ENCODE measurements around the gene KCTD2. TPM values are rescaled to one million over a fixed set of nuclear protein-coding genes. Genes with fewer than 3 reads are reported as not detected.

Gene KCTD2
- total and polyA plus RNA-seq, 9 of the 15 experiments (the other 6 are each of a cell fraction or from before 2014, with no cell fraction given): 1.7 to 32.9 (median 15.8) TPM

GRCh38 chr17:75019146-75019545 is 27.9 kb upstream of the KCTD2 start:
- Histone ChIP-seq H3K9me3 (replicated peaks; ENCODE audit: control insufficient read depth, insufficient read depth, low read depth, low read length) (no peaks in the 10 kb centered on the region; the same call in 1 of the 2 replicates), H3K4me2 (ENCODE audit: insufficient read depth, low read length) (no peak overlapping the region), H3K9me1 (ENCODE audit: control insufficient read depth, insufficient read depth, low read length) (peaks cover 4% of the 10 kb centered on the region), H3K79me2 (ENCODE audit: control insufficient read depth, insufficient read depth, low read length) (peaks cover 28% of the 10 kb centered on the region), H3K27me3 (ENCODE audit: control insufficient read depth in 2 of 2, insufficient read depth in 2 of 2, low read length in 2 of 2) (no peaks in the 10 kb centered on the region), H4K20me1 (replicated peaks; ENCODE audit: control insufficient read depth, insufficient read depth, low read length) (no peaks in the 10 kb centered on the region), H3K9ac (ENCODE audit: insufficient read depth in 1 of 2, low read depth in 2 of 2, low read length in 2 of 2) (peak overlapping the region; percentile 11 to 17; a peak in 1 of 4 replicates), H2AFZ (ENCODE audit: low read depth, low read length) (no peak overlapping the region), H3K36me3 (ENCODE audit: control insufficient read depth, insufficient read depth, low read length) (peaks cover 64% of the 10 kb centered on the region; the same call in 2 of the 3 replicates), H3K27ac (ENCODE audit: extremely low read depth, low read depth, low read length) (no peak overlapping the region; the same call in 2 of the 3 replicates), H3K4me3 (no peak overlapping the region), H3K4me1 (replicated peaks in 1 of 2; ENCODE audit: control insufficient read depth in 2 of 2, insufficient read depth in 2 of 2, low read length in 2 of 2) (peaks cover 6 to 12% of the 10 kb centered on the region in 2 experiments; a peak in 3 of 5 replicates)
- FAIRE-seq (no peak), ATAC-seq (no peak; the same call in 1 of the 3 replicates), DNase-seq (ENCODE audit: extremely low read depth in 1 of 4, low spot score in 3 of 4) (no peak)
- WGBS (ENCODE audit: insufficient coverage, low coverage, missing lambda C conversion rate): 78% methylated on average over 5 of the region's 5 CpGs
- in situ Hi-C loops (cut with MboI) (no loop called here), intact Hi-C loops (cut with micrococcal nuclease) (no loop called here)
- TF ChIP-seq ZNF224 (CRISPR knock-in tag; IDR thresholded peaks at IDR 0.05): no peak
- TF ChIP-seq ZFPM2 (CRISPR knock-in tag; IDR thresholded peaks at IDR 0.05): no peak
- no peak for TF ChIP-seq ZFP30 (CRISPR knock-in tag; IDR thresholded peaks at IDR 0.05; ENCODE audit: borderline replicate concordance)
- POLR2A ChIA-PET: interaction anchor here (0.7 to 1.5 kb wide), 7 partner anchors 15 to 173 kb away, joined by 3 to 4 read pairs (median 3); no protein-coding TSS in a partner anchor
- CTCF ChIA-PET (ENCODE audit: low intra/inter-chr PET ratio): interaction anchor here (0.7 kb wide), 1 partner anchor 32 kb away, joined by 4 read pairs; the partner anchor contains the start of gene CDR2L
- no TSS peak for BruUV-seq (replicated peaks)

DNA sequence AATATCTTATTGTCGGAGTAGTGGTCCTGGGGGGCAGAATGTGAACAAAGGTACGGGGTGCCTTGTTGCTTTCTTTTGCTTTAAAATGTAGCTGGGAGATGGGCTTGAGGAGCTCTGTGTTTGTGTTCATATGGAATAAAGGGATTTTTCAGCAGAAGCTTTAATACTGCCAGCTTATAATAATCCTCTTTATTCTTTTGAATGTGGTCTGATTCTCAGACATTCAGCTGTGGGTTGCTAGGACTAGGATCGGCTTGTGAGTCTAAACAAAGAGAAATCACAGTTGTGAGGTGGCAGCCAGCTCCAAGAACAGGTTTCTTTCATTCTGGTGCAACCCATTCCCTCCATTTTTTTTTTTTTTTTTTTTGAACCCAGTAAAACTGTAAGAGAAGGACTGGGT is 27.3 kb upstream of the KCTD2 start:
- DNase-seq (ENCODE audit: extremely low read depth in 1 of 4, low spot score in 3 of 4) (no peak), FAIRE-seq (no peak), ATAC-seq (no peak)
- no TSS peak for BruUV-seq (replicated peaks)
- Histone ChIP-seq H3K79me2 (ENCODE audit: control insufficient read depth, insufficient read depth, low read length) (peaks cover 25% of the 10 kb centered on the region), H3K4me2 (ENCODE audit: insufficient read depth, low read length) (no peak overlapping the region), H3K27me3 (ENCODE audit: control insufficient read depth in 2 of 2, insufficient read depth in 2 of 2, low read length in 2 of 2) (no peaks in the 10 kb centered on the region), H3K9me1 (ENCODE audit: control insufficient read depth, insufficient read depth, low read length) (peaks cover 4% of the 10 kb centered on the region), H4K20me1 (replicated peaks; ENCODE audit: control insufficient read depth, insufficient read depth, low read length) (no peaks in the 10 kb centered on the region), H3K27ac (ENCODE audit: extremely low read depth, low read depth, low read length) (no peak overlapping the region), H3K4me1 (replicated peaks in 1 of 2; ENCODE audit: control insufficient read depth in 2 of 2, insufficient read depth in 2 of 2, low read length in 2 of 2) (peaks cover 6 to 12% of the 10 kb centered on the region in 2 experiments; a peak in 3 of 5 replicates), H3K36me3 (ENCODE audit: control insufficient read depth, insufficient read depth, low read length) (peaks cover 62% of the 10 kb centered on the region; the same call in 2 of the 3 replicates), H2AFZ (ENCODE audit: low read depth, low read length) (no peak overlapping the region), H3K4me3 (no peak overlapping the region), H3K9me3 (replicated peaks; ENCODE audit: control insufficient read depth, insufficient read depth, low read depth, low read length) (no peaks in the 10 kb centered on the region; the same call in 1 of the 2 replicates), H3K9ac (ENCODE audit: insufficient read depth in 1 of 2, low read depth in 2 of 2, low read length in 2 of 2) (no peak overlapping the region)
- CTCF ChIA-PET (ENCODE audit: low intra/inter-chr PET ratio): interaction anchor here (0.7 kb wide), 1 partner anchor 32 kb away, joined by 4 read pairs; the partner anchor contains the start of gene CDR2L
- TF ChIP-seq CBFA2T3 (IDR thresholded peaks at IDR 0.05): no peak
- TF ChIP-seq POLR3G (IDR thresholded peaks at IDR 0.05; ENCODE audit: extremely low read depth, insufficient read length, insufficient replicate concordance): no peak
- no peak for TF ChIP-seq ZNF668 (CRISPR knock-in tag; IDR thresholded peaks at IDR 0.05)
- no peak for TF ChIP-seq CREM (IDR thresholded peaks at IDR 0.05; ENCODE audit: low read depth)
- TF ChIP-seq ZNF277 (CRISPR knock-in tag; IDR thresholded peaks at IDR 0.05; ENCODE audit: borderline replicate concordance): no peak
- no peak for TF ChIP-seq ZNF644 (tag; IDR thresholded peaks at IDR 0.05; ENCODE audit: low read depth)
- TF ChIP-seq GABPA (tag; conservative IDR thresholded peaks at IDR 0.05; ENCODE audit: low read depth): no peak
- no peak for TF ChIP-seq RAD51 (IDR thresholded peaks at IDR 0.05; ENCODE audit: borderline replicate concordance, low read depth)
- no peak for TF ChIP-seq MCM3 (IDR thresholded peaks at IDR 0.05)
- no peak for TF ChIP-seq NR2C1 (IDR thresholded peaks at IDR 0.05)
- TF ChIP-seq NR2C1 (tag; IDR thresholded peaks at IDR 0.05): no peak
- no peak for TF ChIP-seq ZFP1 (CRISPR knock-in tag; IDR thresholded peaks at IDR 0.05)
- no peak for TF ChIP-seq SIRT6 (IDR thresholded peaks at IDR 0.05; ENCODE audit: low read depth, low read length)
- POLR2A ChIA-PET: interaction anchor here (0.6 to 1.5 kb wide), 7 partner anchors 9 to 172 kb away, joined by 3 to 4 read pairs (median 3); no protein-coding TSS in a partner anchor
- 97% methylated on average over 3 of the region's 3 CpGs for WGBS (ENCODE audit: insufficient coverage, low coverage, missing lambda C conversion rate)
- in situ Hi-C loops (cut with MboI) (no loop called here), intact Hi-C loops (cut with micrococcal nuclease) (no loop called here)
